ENCODE data around the gene ARL15. TPM values are rescaled to one million over a fixed set of nuclear protein-coding genes. Genes with fewer than 3 reads are reported as not detected.
A peak's percentile ranks its signal among the peaks of the same experiment; 100 is the strongest.

Gene ARL15
- total and polyA plus RNA-seq, 2 of the 4 experiments (the other 2 are of a cell fraction) = 7.3 to 19.2 TPM

DNA sequence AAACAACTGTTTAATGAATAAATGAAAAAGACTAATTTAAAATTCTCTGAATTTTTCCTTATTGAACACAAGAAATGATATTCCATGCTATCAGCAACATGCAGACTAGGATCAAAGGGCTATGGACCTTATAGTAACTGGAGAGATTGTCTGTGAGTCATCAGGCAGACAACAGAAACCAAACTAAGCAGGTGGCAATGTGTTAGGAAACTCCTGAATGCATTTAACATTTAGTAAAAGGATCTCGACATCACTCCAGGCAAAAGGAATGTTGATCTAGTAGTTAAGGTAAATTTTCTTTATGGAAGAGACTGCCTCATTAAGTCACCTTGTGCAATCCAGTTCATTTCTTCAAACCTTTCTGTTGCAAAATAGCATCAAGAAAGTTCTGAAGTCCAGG is 58.4 kb downstream of the ARL15 start:
- Histone ChIP-seq H3K4ac (ENCODE audit: low read depth, low read length) (no peak overlapping the region), H4K5ac (ENCODE audit: low read depth, low read length) (no peak overlapping the region), H3K56ac (ENCODE audit: extremely low read depth, insufficient read depth, low read length) (no peak overlapping the region), H3K27ac (ENCODE audit: insufficient read depth, low read length) (no peak overlapping the region), H3K27me3 (ENCODE audit: control insufficient read depth, insufficient read depth, low read length) (no peaks in the 10 kb centered on the region), H3K9ac (ENCODE audit: low read depth, low read length) (no peak overlapping the region), H3K23ac (ENCODE audit: low read depth, low read length) (no peak overlapping the region), H2AFZ (replicated peaks; ENCODE audit: low read length, poor library complexity) (no peak overlapping the region), H2BK20ac (ENCODE audit: low read depth, low read length) (no peak overlapping the region), H3K79me1 (ENCODE audit: low read depth in 1 of 2, low read length in 2 of 2) (peaks cover 0 to 12% of the 10 kb centered on the region in 2 experiments; a peak in 2 of 4 replicates), H2AK5ac (ENCODE audit: low read depth, low read length) (no peak overlapping the region), H3K9me1 (ENCODE audit: insufficient read depth, low read length) (no peaks in the 10 kb centered on the region), H3K4me1 (ENCODE audit: control insufficient read depth, insufficient read depth, low read length) (no peaks in the 10 kb centered on the region), H3K9me3 (ENCODE audit: control insufficient read depth, insufficient read depth, low read length) (no peaks in the 10 kb centered on the region), H3K18ac (ENCODE audit: low read depth, low read length) (no peak overlapping the region), H2BK120ac (ENCODE audit: low read depth, low read length) (no peak overlapping the region), H4K8ac (ENCODE audit: low read depth in 2 of 2, low read length in 2 of 2) (no peak overlapping the region), H4K20me1 (ENCODE audit: insufficient read depth, low read length) (no peaks in the 10 kb centered on the region), H4K91ac (ENCODE audit: insufficient read depth, low read depth, low read length) (no peak overlapping the region), H3K4me3 (ENCODE audit: insufficient read depth, low read depth, low read length) (no peak overlapping the region), H3K4me2 (ENCODE audit: low read depth, low read length) (no peak overlapping the region), H3K14ac (replicated peaks; ENCODE audit: low read depth, low read length) (no peak overlapping the region), H2BK5ac (ENCODE audit: low read depth, low read length, poor library complexity, severe bottlenecking) (no peak overlapping the region), H3K36me3 (ENCODE audit: control insufficient read depth, insufficient read depth, low read length) (no peaks in the 10 kb centered on the region), H2BK15ac (ENCODE audit: low read depth, low read length) (no peak overlapping the region), H2AK9ac (replicated peaks; ENCODE audit: low read depth, low read length, poor library complexity) (no peak overlapping the region)
- ATAC-seq (ENCODE audit: low read depth) (no peak), DNase-seq (peak; percentile 54)
- BruUV-seq (replicated peaks) = no TSS peak
- dilution Hi-C loops (cut with HindIII; ENCODE audit: low sequenced_read_pairs, unreplicated experiment) (no loop called here), in situ Hi-C loops (cut with MboI; ENCODE audit: low sequenced_read_pairs) (loop anchor here (10.0 kb wide), 2 partner anchors 243 to 643 kb away; no protein-coding TSS in a partner anchor), intact Hi-C loops (cut with micrococcal nuclease) (no loop called here)
- ChIA-PET CTCF (interaction anchor here (1.2 kb wide), 1 partner anchor 17 kb away, joined by 3 read pairs; no protein-coding TSS in a partner anchor), POLR2A (ENCODE audit: unreplicated experiment) (no interaction called here)
- no CpG with 5 or more reads among the region's 1 CpG for WGBS, 2 experiments (ENCODE audit: extremely low coverage in 2 of 2, insufficient read length in 1 of 2)
- TF ChIP-seq RFX5 (IDR thresholded peaks at IDR 0.05; ENCODE audit: low read depth, low read length) (no peak), FOS (IDR thresholded peaks at IDR 0.05; ENCODE audit: low read depth, low read length) (no peak), POLR2A (IDR thresholded peaks at IDR 0.05; ENCODE audit: low read depth, low read length) (no peak), RCOR1 (IDR thresholded peaks at IDR 0.05; ENCODE audit: insufficient replicate concordance, low read length) (no peak), NFE2L2 (IDR thresholded peaks at IDR 0.05; ENCODE audit: low read depth, low read length) (no peak), MXI1 (IDR thresholded peaks at IDR 0.05; ENCODE audit: borderline replicate concordance, low read depth, low read length) (no peak), CEBPB (IDR thresholded peaks at IDR 0.05; ENCODE audit: low read depth, low read length) (no peak), CHD1 (IDR thresholded peaks at IDR 0.05; ENCODE audit: low read depth, low read length) (no peak), MAZ (IDR thresholded peaks at IDR 0.05; ENCODE audit: borderline replicate concordance, low read depth, low read length) (no peak), MAFK (IDR thresholded peaks at IDR 0.05; ENCODE audit: low read depth, low read length) (no peak), SMC3 (IDR thresholded peaks at IDR 0.05; ENCODE audit: low read depth, low read length) (no peak), RAD21 (IDR thresholded peaks at IDR 0.05; ENCODE audit: low read length) (no peak), BHLHE40 (IDR thresholded peaks at IDR 0.05; ENCODE audit: low read depth, low read length) (no peak)
- TF ChIP-seq, protein P1, sequence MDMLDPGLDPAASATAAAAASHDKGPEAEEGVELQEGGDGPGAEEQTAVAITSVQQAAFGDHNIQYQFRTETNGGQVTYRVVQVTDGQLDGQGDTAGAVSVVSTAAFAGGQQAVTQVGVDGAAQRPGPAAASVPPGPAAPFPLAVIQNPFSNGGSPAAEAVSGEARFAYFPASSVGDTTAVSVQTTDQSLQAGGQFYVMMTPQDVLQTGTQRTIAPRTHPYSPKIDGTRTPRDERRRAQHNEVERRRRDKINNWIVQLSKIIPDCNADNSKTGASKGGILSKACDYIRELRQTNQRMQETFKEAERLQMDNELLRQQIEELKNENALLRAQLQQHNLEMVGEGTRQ (IDR thresholded peaks at IDR 0.05; ENCODE audit: low read depth, low read length) = no peak
- TF ChIP-seq, protein P2, sequence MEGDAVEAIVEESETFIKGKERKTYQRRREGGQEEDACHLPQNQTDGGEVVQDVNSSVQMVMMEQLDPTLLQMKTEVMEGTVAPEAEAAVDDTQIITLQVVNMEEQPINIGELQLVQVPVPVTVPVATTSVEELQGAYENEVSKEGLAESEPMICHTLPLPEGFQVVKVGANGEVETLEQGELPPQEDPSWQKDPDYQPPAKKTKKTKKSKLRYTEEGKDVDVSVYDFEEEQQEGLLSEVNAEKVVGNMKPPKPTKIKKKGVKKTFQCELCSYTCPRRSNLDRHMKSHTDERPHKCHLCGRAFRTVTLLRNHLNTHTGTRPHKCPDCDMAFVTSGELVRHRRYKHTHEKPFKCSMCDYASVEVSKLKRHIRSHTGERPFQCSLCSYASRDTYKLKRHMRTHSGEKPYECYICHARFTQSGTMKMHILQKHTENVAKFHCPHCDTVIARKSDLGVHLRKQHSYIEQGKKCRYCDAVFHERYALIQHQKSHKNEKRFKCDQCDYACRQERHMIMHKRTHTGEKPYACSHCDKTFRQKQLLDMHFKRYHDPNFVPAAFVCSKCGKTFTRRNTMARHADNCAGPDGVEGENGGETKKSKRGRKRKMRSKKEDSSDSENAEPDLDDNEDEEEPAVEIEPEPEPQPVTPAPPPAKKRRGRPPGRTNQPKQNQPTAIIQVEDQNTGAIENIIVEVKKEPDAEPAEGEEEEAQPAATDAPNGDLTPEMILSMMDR (conservative IDR thresholded peaks at IDR 0.05; ENCODE audit: low read depth, low read length) = no peak
- TF ChIP-seq, protein P3, sequence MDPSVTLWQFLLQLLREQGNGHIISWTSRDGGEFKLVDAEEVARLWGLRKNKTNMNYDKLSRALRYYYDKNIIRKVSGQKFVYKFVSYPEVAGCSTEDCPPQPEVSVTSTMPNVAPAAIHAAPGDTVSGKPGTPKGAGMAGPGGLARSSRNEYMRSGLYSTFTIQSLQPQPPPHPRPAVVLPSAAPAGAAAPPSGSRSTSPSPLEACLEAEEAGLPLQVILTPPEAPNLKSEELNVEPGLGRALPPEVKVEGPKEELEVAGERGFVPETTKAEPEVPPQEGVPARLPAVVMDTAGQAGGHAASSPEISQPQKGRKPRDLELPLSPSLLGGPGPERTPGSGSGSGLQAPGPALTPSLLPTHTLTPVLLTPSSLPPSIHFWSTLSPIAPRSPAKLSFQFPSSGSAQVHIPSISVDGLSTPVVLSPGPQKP (IDR thresholded peaks at IDR 0.05; ENCODE audit: borderline replicate concordance, low read depth, low read length) = no peak
